OCI-LY7 (cell line): ENCODE data around the gene KCNIP4. TPM values are rescaled to one million over a fixed set of nuclear protein-coding genes. Genes with fewer than 3 reads are reported as not detected.

ENCODE experiments used
- BruUV-seq: library from RNA; stranded (reverse); fragments of 400-500 nt; replicated peaks from 2 replicates; lab custom pipeline; 2021; lab: Mats Ljungman, UMichigan
- CTCF ChIA-PET: fragments of 300-600 bp; sonication (Branson Sonifier 250); formaldehyde crosslinking; loops from one replicate; lab custom pipeline; 2022; ENCODE audit warnings: antibody characterized with exemption; ENCODE audit not compliant: unreplicated experiment; lab: Charles Lee
- POLR2A ChIA-PET: fragments of 300-600 bp; sonication (Branson Sonifier 250); formaldehyde crosslinking; loops from one replicate; lab custom pipeline; 2022; ENCODE audit warnings: antibody characterized with exemption; lab: Charles Lee
- DNase-seq: peaks from one replicate; pipeline ENCODE4 v3.0.0-alpha.2; 2015; ENCODE audit warnings: low spot score
- H2AFZ ChIP-seq: fragments of 200-600 bp; sonication (generic), shearing (Covaris generic); 2 replicates; pipeline ENCODE4 v1.6.1; 2014; ENCODE audit warnings: mild to moderate bottlenecking, antibody characterized with exemption, low read length, moderate library complexity
- H3K27ac ChIP-seq: fragments of 200-600 bp; sonication (generic); 2 replicates; pipeline ENCODE4 v1.5.1; 2014; ENCODE audit warnings: mixed run types, low read depth, mild to moderate bottlenecking, moderate library complexity, low read length, inconsistent platforms; ENCODE audit not compliant: poor library complexity, severe bottlenecking
- H3K36me3 ChIP-seq: fragments of 200-600 bp; sonication (generic); 2 replicates; pipeline ENCODE4 v1.6.1; 2014; ENCODE audit warnings: mild to moderate bottlenecking, antibody characterized with exemption, low read length, moderate library complexity, mixed read lengths; ENCODE audit not compliant: insufficient read depth
- H3K4me1 ChIP-seq: fragments of 200-600 bp; sonication (generic); 2 replicates; pipeline ENCODE4 v1.5.1; 2014; ENCODE audit warnings: mild to moderate bottlenecking, low read length; ENCODE audit not compliant: insufficient read depth, poor library complexity, severe bottlenecking
- H3K4me2 ChIP-seq: fragments of 200-600 bp; sonication (generic); 2 replicates; pipeline ENCODE4 v1.6.1; 2014; ENCODE audit warnings: mild to moderate bottlenecking, low read length
- H3K4me3 ChIP-seq: fragments of 200-600 bp; sonication (generic); 2 replicates; pipeline ENCODE4 v1.5.1; 2014; ENCODE audit warnings: mild to moderate bottlenecking, low read depth, low read length; ENCODE audit not compliant: poor library complexity, severe bottlenecking
- H3K79me2 ChIP-seq: fragments of 200-600 bp; sonication (generic); 2 replicates; pipeline ENCODE4 v1.6.1; 2016; ENCODE audit warnings: low read depth, mild to moderate bottlenecking, low read length, moderate library complexity, mixed read lengths; ENCODE audit not compliant: insufficient read depth
- H3K9me2 ChIP-seq: fragments of 200-600 bp; sonication (generic); 2 replicates; pipeline ENCODE4 v1.6.1; 2016; ENCODE audit warnings: mild to moderate bottlenecking, low read length, mixed read lengths; ENCODE audit not compliant: insufficient read depth
- H3K9me3 ChIP-seq: fragments of 200-600 bp; sonication (generic); 2 replicates; pipeline ENCODE4 v1.6.1; 2014; ENCODE audit warnings: mild to moderate bottlenecking, mixed run types, low read length, mixed read lengths
- H4K20me1 ChIP-seq: fragments of 200-600 bp; sonication (generic); 2 replicates; pipeline ENCODE4 v1.6.1; 2014; ENCODE audit warnings: mild to moderate bottlenecking, antibody characterized with exemption, low read length, moderate library complexity, mixed read lengths; ENCODE audit not compliant: insufficient read depth
- EZH2phosphoT487 ChIP-seq: fragments of 200-600 bp; sonication (generic); IDR thresholded peaks from 2 replicates; pipeline ENCODE4 v1.6.1; 2018; ENCODE audit warnings: low read depth, borderline replicate concordance, mild to moderate bottlenecking, mixed run types, antibody characterized with exemption, low read length, moderate library complexity, mixed read lengths
- intact Hi-C: fragments of 100-400 bp; cut with micrococcal nuclease; formaldehyde crosslinking; loops from one replicate; pipeline ENCODE4 v1.10.0; 2022; ENCODE audit not compliant: unreplicated experiment
- total RNA-seq, 2 experiments: library from RNA; depleted of rRNA in 1 of 2; stranded (reverse); fragments of >200 nt in 1 of 2; shearing (Covaris generic) in 1 of 2; gene quantifications; 2 replicates each; pipeline ENCODE4 v1.2.3, GENCODE V29; 2014 to 2022
- TF ChIP-seq, protein P1 (sequence below): fragments of 200-600 bp; sonication (generic); conservative IDR thresholded peaks from 2 replicates; pipeline ENCODE4 v1.5.1; 2014; ENCODE audit warnings: mild to moderate bottlenecking, antibody characterized with exemption, low read length, moderate library complexity, mixed read lengths

The KCNIP4 gene
- total RNA-seq, 2 experiments from 2014 or later, result not detected

DNA sequence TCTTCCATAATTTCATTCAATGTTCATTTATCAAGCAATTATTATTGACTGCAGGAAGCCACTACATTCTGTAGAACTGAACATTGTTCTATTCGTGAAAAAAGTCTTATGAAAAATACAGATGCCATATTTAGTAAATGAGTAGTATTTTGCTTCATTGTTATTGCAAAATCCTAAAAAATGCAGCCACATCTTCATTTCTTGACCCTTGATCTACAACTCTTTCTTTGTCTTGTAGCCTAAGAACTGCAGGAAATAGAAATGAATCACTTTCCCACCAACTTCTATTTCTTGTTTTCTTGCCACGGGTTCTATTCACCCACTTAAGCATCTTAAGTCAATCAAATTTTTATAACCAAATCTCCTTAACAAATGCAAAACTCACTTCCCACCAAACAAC, 63.3 kb downstream of the KCNIP4 start:
- ChIA-PET POLR2A (no interaction called here), CTCF (no interaction called here)
- no peak overlapping the region for H2AFZ ChIP-seq
- H3K4me1 ChIP-seq, result no peaks in the 10 kb centered on the region
- intact Hi-C loops, result no loop called here
- TF ChIP-seq, protein P1, sequence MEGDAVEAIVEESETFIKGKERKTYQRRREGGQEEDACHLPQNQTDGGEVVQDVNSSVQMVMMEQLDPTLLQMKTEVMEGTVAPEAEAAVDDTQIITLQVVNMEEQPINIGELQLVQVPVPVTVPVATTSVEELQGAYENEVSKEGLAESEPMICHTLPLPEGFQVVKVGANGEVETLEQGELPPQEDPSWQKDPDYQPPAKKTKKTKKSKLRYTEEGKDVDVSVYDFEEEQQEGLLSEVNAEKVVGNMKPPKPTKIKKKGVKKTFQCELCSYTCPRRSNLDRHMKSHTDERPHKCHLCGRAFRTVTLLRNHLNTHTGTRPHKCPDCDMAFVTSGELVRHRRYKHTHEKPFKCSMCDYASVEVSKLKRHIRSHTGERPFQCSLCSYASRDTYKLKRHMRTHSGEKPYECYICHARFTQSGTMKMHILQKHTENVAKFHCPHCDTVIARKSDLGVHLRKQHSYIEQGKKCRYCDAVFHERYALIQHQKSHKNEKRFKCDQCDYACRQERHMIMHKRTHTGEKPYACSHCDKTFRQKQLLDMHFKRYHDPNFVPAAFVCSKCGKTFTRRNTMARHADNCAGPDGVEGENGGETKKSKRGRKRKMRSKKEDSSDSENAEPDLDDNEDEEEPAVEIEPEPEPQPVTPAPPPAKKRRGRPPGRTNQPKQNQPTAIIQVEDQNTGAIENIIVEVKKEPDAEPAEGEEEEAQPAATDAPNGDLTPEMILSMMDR, result no peak
- TF ChIP-seq EZH2phosphoT487, result no peak
- DNase-seq, result no peak
- H3K79me2 ChIP-seq, result no peaks in the 10 kb centered on the region
- no peaks in the 10 kb centered on the region for H3K9me3 ChIP-seq
- H4K20me1 ChIP-seq, result no peaks in the 10 kb centered on the region
- no peak overlapping the region for H3K4me3 ChIP-seq
- no peaks in the 10 kb centered on the region for H3K9me2 ChIP-seq
- H3K4me2 ChIP-seq, result no peak overlapping the region
- no peak overlapping the region for H3K27ac ChIP-seq
- BruUV-seq, result no TSS peak
- H3K36me3 ChIP-seq, result no peaks in the 10 kb centered on the region

DNA sequence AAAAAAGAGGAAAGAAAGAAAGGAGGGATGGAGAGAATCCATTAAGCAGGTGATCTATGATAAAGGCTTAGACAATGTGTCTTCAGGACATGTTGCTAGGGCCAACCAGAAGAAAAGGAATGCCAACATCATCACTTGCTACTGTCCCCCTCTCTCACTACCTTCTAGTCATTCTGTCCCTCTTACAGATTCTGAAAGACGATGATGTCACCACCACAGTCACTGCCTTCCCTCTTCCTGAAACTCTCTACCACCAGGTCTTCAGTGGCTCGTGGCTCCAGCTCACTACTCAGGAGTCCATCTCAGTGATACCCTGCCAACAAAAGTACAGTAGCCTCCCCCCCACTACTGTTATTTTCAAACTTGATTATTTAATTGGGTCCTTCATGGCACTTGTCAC, 64.0 kb downstream of the KCNIP4 start:
- no TSS peak for BruUV-seq
- no peaks in the 10 kb centered on the region for H4K20me1 ChIP-seq
- no peaks in the 10 kb centered on the region for H3K9me3 ChIP-seq
- H3K79me2 ChIP-seq, result no peaks in the 10 kb centered on the region
- intact Hi-C loops, result no loop called here
- CTCF ChIA-PET, result no interaction called here
- no peak overlapping the region for H3K4me2 ChIP-seq
- POLR2A ChIA-PET, result no interaction called here
- H3K27ac ChIP-seq, result no peak overlapping the region
- H3K36me3 ChIP-seq, result no peaks in the 10 kb centered on the region
- no peaks in the 10 kb centered on the region for H3K4me1 ChIP-seq
- H2AFZ ChIP-seq, result no peak overlapping the region
- TF ChIP-seq, protein P1, result no peak
- no peak for TF ChIP-seq EZH2phosphoT487
- H3K4me3 ChIP-seq, result no peak overlapping the region
- no peak for DNase-seq
- H3K9me2 ChIP-seq, result no peaks in the 10 kb centered on the region

DNA sequence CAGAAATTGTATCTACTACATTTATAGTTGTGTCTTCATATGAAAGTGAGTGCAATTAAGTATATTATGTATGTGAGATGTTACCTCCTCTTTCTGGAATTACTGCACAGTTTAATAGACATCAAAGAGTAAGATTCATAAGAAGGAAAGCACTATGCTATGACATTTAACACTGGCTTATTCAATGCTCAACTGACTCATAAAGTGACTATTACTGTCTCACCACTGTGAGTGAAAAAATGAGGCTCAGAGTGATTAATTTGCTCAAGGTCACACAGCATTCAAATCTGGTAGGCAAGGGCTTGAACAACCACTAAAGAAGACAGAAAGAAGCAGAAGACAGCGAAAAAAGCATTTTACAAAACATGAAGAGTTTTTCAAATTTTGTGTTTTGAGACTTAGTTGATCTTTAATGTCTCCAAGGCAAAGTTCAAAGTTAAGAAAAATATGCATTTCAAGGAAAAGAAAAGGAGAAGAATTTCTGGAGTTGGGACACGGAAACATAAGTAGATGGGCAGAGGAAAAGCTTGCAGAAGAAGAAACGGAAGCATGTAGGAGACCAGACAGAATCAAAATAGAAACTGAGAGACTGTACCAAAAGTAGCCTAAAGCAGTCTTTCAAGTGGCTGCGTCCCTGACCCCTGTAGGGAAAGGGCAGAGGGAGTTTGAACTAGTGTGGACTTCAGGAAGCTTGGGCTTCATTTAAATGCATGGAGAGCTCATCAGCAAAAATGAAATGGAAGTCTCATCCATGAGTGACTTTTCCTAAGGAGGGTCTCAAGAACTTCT, 66.3 kb downstream of the KCNIP4 start:
- ChIA-PET POLR2A (interaction anchor here (0.7 kb wide), 2 partner anchors 786 to 882 kb away, joined by 3 to 5 read pairs; no protein-coding TSS in a partner anchor), CTCF (no interaction called here)
- H4K20me1 ChIP-seq, result no peaks in the 10 kb centered on the region
- intact Hi-C loops, result no loop called here
- no peaks in the 10 kb centered on the region for H3K36me3 ChIP-seq
- no peak for DNase-seq
- H3K9me2 ChIP-seq, result no peaks in the 10 kb centered on the region
- no peaks in the 10 kb centered on the region for H3K79me2 ChIP-seq
- H2AFZ ChIP-seq, result no peak overlapping the region
- BruUV-seq, result no TSS peak
- no peaks in the 10 kb centered on the region for H3K4me1 ChIP-seq
- no peak overlapping the region for H3K27ac ChIP-seq
- H3K4me2 ChIP-seq, result no peak overlapping the region
- no peak overlapping the region for H3K4me3 ChIP-seq
- no peak for TF ChIP-seq EZH2phosphoT487
- TF ChIP-seq, protein P1, result no peak
- no peaks in the 10 kb centered on the region for H3K9me3 ChIP-seq
